Endothelial cell of umbilical vein (primary cell): ENCODE measurements around the gene ASAP2.

Source experiments
- CTCF ChIP-seq, 2 donors: IDR thresholded peaks; 1 replicate in 1 of 2; 2 replicates in 1 of 2; pipeline ENCODE4 v1.5.1; 2011; ENCODE audit warnings: low read length in 2 of 2, mild to moderate bottlenecking in 2 of 2, moderate library complexity in 2 of 2, control low read depth in 1 of 2, inconsistent platforms in 1 of 2, low read depth in 1 of 2; ENCODE audit not compliant: insufficient read depth in 1 of 2; ENCODE audit errors: extremely low read depth in 1 of 2
- MAX ChIP-seq: IDR thresholded peaks from 2 replicates; pipeline ENCODE4 v1.6.1; 2011; ENCODE audit not compliant: insufficient read depth, insufficient read length
- POLR2A ChIP-seq: IDR thresholded peaks from 2 replicates; pipeline ENCODE4 v1.6.1; 2012; ENCODE audit warnings: low read depth, mild to moderate bottlenecking, control low read depth, low read length
- POLR2AphosphoS5 ChIP-seq: IDR thresholded peaks from 2 replicates; pipeline ENCODE4 v1.6.1; 2012; ENCODE audit warnings: low read depth, mild to moderate bottlenecking, control low read depth, low read length, moderate library complexity; ENCODE audit not compliant: insufficient read depth

- no peak for TF ChIP-seq POLR2AphosphoS5
- no peak for TF ChIP-seq CTCF (IDR thresholded peaks at IDR 0.05; ENCODE audit: extremely low read depth in 1 of 2, insufficient read depth in 1 of 2, low read depth in 1 of 2, low read length in 2 of 2)
- no peak for TF ChIP-seq POLR2A
- TF ChIP-seq MAX: no peak
Observed at GRCh38 chr2:9309147-9309546, 102.5 kb downstream of the ASAP2 start.
